Astrocyte of the spinal cord (primary cell): Measurements from ENCODE around the gene PDK1.
"Not testable (repeated sequence)": the region's sequence is repeated elsewhere in the genome, so short reads cannot be mapped to it uniquely, and the experiment has no call there.

ENCODE experiments used
- DNase-seq: peaks from one replicate; pipeline ENCODE4 v3.0.0; 2011; ENCODE audit warnings: low read depth, low spot score
- H3K4me3 ChIP-seq: 2 replicates; pipeline ENCODE4 v1.5.1; 2011; ENCODE audit warnings: low read depth, mild to moderate bottlenecking, low read length, moderate library complexity
- CTCF ChIP-seq: IDR thresholded peaks from 2 replicates; pipeline ENCODE4 v1.5.1; 2012; ENCODE audit warnings: low read depth, mild to moderate bottlenecking, low read length, inconsistent platforms
- in situ Hi-C: cut with HindIII; loops from 2 replicates; pipeline ENCODE4 v1.10.0; 2017; ENCODE audit warnings: low sequenced_read_pairs

The PDK1 gene

GRCh38 chr2:172535119-172535518 lies 20.8 kb upstream of the PDK1 start:
- TF ChIP-seq CTCF: no peak
- in situ Hi-C loops: no loop called here
- no peak for DNase-seq
- H3K4me3 ChIP-seq: no peak overlapping the region

- H3K4me3 ChIP-seq, in situ Hi-C loops, DNase-seq: not testable (repeated sequence)
These were observed 18.0 kb upstream of the PDK1 start for GRCh38 chr2:172537851-172538250.

DNA sequence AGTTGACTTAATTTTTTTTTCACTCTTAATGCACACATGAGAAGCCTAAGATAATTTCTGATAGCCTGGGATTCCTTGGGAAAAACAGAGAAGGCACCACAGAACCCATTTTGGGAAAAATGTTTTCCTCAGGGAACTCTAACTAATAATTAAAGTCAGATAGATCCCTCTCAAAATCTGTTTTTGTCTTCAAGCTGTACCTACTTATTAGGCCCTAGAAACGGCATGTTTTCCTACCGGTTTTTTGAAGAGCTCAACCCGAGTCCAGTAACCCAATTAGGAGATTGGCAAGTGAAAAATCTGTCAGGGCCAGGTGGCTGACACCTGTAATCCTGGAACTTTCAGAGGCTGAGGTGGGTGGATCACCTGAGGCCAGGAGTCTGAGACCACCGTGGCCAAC lies 16.1 kb upstream of the PDK1 start:
- DNase-seq: no peak
- in situ Hi-C loops: no loop called here
- no peak overlapping the region for H3K4me3 ChIP-seq
- no peak for TF ChIP-seq CTCF

DNA sequence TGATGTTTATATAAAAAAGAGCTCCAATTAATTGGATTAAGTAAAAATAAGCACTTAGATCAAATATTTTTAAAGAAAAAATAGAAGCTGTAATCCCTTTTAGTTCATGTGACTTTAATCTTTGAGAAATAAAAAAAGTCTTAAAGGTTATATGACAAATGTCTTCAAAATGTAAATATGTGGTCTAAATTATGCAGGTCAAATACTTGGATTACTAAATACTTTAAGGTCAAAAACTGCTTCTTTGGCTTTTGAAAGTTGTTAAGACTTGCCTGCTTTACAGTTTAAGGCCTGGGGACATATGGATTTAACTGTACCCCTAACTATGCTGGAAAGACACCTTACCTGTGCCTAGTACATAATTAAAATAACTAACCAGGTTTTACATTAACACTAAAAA lies 15.5 kb upstream of the PDK1 start:
- no peak for TF ChIP-seq CTCF
- DNase-seq: no peak
- in situ Hi-C loops: no loop called here
- H3K4me3 ChIP-seq: no peak overlapping the region

DNA sequence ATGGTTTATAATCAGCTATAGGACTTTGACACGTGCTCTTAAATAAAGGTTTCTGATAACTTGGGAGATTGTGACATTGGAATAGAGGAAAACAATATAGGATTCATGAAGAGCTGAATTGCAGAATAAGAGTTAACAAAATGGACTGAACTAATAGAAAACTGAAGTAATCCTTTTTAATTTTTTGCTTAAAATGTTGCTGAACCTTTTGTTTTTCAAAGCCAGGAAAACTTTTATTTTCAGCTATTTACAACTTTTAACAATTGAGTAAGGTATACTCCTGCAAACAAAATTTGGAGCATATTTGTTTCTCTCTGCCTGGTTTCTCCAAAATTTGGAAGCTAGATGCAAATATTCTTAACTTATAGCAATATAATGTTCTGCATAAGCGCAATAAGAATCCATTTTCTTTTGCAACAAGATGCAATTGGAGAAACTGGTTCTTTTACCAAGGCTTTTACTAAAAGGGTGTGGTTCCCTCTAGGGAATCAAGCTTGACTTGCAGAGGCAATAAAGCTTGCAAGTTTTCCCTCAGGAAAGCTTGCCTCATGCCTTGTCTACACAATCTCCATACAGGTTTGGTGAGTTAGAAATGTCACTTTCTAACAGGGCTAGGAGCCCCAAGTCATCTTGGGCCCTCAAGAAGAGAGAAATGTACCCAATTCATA lies 10.3 kb upstream of the PDK1 start:
- in situ Hi-C loops: no loop called here
- no peak for DNase-seq
- H3K4me3 ChIP-seq: no peak overlapping the region
- TF ChIP-seq CTCF: no peak

DNA sequence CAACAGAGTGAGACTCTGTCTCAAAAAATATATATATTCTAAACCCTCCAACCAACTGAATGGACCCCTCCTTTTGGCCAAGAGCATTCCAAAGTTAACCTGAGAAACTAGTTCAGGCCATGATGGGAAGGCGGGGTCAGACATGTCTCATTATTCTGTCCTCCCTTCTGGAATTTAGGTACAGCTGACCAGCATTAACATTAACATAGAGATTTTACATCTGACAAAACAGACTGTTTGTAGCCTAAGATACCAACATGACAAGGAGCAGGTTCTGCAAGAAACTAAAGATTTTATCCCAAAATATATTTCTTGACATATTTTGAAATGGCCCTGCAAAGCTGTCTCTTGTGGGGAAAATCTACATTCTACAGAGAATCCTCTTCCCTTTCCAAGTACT lies 6.8 kb upstream of the PDK1 start:
- in situ Hi-C loops: no loop called here

DNA sequence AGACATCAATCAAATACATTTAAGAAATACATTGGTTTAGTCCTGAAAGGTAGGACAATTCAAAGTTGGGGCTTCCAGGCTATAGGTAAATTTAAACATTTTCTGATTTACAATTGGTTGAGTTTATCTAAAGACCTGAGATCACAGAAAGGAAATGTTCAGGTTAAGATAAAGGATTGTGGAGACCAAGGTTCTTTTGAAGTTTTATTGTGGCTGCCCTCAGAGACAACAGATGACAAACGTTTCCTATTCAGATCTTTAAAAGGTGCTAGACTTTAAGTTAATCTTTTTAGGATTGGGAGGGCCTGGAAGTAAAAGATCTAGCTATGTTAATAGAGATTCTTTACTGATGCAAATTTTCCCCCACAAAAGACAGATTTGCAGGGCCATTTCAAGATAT lies 6.1 kb upstream of the PDK1 start:
- H3K4me3 ChIP-seq: not testable (repeated sequence)

More for the DNA sequence above, 6.8 kb upstream of the PDK1 start:
- DNase-seq: no peak
- H3K4me3 ChIP-seq: no peak overlapping the region
- TF ChIP-seq CTCF: no peak

DNA sequence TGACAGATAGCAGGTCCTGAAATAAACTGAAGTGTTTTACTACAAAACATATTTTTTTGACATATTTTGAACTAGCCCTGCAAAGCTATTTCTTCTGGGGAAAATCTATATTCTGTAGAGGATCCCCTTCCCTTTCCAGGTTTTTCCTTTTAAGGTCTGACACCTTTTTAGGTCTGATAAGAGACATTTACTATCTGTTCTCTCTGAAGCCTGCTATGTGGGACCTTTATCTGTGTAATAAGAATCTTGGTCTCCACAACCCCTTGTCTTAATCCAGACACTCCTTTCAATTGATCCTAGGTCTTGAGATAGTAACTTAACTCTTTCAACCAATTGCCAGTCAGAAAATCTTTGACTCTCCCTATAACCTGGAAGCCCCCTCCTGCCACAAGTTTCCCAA lies 5.5 kb upstream of the PDK1 start:
- DNase-seq: no peak
- no peak overlapping the region for H3K4me3 ChIP-seq
- no peak for TF ChIP-seq CTCF
- in situ Hi-C loops: no loop called here

More for the DNA sequence above, 6.1 kb upstream of the PDK1 start:
- DNase-seq, in situ Hi-C loops: not testable (repeated sequence)
